ENCODE measurements around the gene NCCRP1.

Gene NCCRP1

DNA sequence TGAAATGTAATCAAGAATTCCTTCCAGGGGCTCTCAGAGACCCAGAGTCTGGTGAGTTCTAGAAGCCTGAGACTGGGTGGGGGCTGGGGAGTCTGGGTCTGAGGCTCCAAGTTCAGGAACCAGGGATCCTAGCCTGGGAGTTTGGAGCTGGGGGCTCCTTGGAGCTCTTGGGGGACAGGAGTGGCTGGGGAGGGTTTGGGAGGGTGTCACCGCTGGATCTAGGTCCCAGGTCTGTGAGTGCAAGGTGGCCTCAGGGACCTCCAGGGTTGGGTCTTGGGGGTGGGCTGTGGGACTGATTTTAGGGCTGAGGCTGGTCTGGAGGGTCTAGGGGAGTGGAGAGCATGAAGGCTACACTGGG is 6.2 kb downstream of the NCCRP1 start:
- DNase-seq, result no peak
- Histone ChIP-seq H3K4me3 (ENCODE audit: low read depth, low read length) (no peak overlapping the region), H3K9me3 (ENCODE audit: severe bottlenecking) (no peaks in the 10 kb centered on the region), H3K27me3 (ENCODE audit: insufficient read depth, low read depth, severe bottlenecking) (no peaks in the 10 kb centered on the region), H3K36me3 (no peaks in the 10 kb centered on the region), H3K27ac (no peak overlapping the region)
- TF ChIP-seq, protein P1, sequence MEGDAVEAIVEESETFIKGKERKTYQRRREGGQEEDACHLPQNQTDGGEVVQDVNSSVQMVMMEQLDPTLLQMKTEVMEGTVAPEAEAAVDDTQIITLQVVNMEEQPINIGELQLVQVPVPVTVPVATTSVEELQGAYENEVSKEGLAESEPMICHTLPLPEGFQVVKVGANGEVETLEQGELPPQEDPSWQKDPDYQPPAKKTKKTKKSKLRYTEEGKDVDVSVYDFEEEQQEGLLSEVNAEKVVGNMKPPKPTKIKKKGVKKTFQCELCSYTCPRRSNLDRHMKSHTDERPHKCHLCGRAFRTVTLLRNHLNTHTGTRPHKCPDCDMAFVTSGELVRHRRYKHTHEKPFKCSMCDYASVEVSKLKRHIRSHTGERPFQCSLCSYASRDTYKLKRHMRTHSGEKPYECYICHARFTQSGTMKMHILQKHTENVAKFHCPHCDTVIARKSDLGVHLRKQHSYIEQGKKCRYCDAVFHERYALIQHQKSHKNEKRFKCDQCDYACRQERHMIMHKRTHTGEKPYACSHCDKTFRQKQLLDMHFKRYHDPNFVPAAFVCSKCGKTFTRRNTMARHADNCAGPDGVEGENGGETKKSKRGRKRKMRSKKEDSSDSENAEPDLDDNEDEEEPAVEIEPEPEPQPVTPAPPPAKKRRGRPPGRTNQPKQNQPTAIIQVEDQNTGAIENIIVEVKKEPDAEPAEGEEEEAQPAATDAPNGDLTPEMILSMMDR (IDR thresholded peaks at IDR 0.05; ENCODE audit: low read depth, low read length), result no peak

DNA sequence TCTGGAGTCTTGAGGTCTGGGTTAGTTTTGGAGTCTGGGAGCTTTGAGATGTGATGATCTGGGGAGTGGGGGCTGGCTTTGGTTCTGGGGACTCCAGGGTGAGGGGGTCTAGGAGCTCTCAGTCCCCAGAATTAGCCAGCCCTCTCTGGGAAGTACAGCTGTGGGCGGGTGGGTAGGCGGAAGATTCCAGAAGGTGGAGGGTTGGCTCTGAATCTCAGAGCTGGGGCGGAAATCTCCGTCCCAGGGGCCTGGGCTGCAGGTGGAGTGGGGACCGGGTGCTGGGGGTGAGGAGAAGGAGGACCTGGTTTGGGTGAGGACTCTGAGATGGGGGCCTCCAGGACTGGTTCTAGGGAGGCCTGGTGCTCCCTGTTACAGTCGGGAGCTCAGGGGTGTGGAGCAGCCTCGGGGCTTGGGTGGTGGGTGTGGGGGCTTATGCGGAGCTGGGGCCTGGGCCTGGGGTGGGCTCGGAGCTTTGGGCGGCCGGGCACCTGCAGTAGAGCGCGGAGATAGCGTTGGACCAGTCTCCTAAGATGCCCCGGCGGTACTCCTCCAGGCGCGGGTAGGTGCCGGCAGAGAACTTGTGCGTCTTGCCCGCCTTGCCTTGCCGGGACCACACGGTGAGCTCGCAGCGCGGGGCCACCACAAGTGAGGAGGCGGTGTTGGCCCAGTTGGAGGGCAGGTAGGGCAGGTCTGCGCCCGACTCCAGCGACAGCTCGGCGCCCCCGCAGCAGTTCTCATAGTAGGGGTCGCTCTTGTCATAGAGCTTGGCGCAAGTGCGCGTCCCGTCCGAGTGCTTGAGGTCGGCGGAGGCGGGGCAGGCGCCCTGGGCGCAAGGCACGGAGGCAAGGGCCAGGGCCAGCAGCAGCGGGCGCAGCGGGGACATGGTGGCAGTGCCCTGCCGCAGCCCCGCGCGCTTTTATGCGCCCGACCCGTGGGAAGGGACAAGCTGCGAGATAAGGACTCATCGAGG is 6.9 kb downstream of the NCCRP1 start, which contains the start of gene SYCN:
Gene SYCN, minus strand, starts transcription at position 892 of the 970 bp plus-strand sequence. Its CDS starts 9 bp downstream, at position 883.
- Histone ChIP-seq H3K9me3 (ENCODE audit: severe bottlenecking) (no peaks in the 10 kb centered on the region), H3K4me3 (ENCODE audit: low read depth, low read length) (no peak within 1 kb of the TSS), H3K36me3 (no peaks in the 10 kb centered on the region), H3K27me3 (ENCODE audit: insufficient read depth, low read depth, severe bottlenecking) (no peaks in the 10 kb centered on the region), H3K27ac (no peak within 1 kb of the TSS)
- no peak for DNase-seq
- TF ChIP-seq, protein P1 (IDR thresholded peaks at IDR 0.05; ENCODE audit: low read depth, low read length), result no peak

DNA sequence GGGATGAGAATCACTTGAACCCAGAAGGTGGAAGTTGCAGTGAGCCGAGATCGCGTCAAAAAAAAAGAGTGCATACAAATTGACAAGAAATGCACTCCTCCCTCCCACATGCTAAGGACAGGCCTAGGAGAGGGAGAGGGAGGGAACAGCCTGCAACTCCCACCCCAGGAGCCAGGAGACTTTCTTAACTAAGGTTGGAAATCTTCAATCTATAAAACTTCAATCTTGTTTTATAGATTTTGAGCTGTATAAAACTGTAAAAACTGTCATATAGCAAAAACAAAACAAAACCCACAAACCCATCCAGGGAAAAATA is 8.6 kb downstream of the NCCRP1 start:
- no peaks in the 10 kb centered on the region for H3K36me3 ChIP-seq
- no peak for DNase-seq
- H3K4me3 ChIP-seq (ENCODE audit: low read depth, low read length), result no peak overlapping the region
- no peak overlapping the region for H3K27ac ChIP-seq
- H3K9me3 ChIP-seq (ENCODE audit: severe bottlenecking), result no peaks in the 10 kb centered on the region
- H3K27me3 ChIP-seq (ENCODE audit: insufficient read depth, low read depth, severe bottlenecking), result no peaks in the 10 kb centered on the region
- TF ChIP-seq, protein P1 (IDR thresholded peaks at IDR 0.05; ENCODE audit: low read depth, low read length), result no peak

DNA sequence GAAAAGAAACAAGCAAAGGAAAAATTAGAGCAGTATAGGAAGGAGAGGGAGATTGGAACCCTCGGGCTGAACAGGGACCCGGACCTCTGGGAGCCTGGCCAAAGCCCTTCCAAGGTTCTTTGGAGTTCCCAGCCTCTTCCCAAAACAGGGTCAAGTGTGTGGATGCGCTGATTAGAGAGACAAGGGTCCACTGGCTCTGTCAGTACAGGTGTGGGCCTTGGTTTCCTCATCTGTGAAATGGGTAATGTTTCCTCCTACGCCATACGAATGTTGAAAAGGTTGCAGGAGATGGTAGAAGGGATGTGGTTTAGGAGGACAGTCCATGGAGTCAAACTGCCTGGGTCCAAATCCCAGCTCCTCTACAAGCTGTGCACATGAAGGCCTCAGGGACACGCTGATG is 9.4 kb downstream of the NCCRP1 start:
- H3K9me3 ChIP-seq (ENCODE audit: severe bottlenecking), result no peaks in the 10 kb centered on the region
- no peak overlapping the region for H3K4me3 ChIP-seq (ENCODE audit: low read depth, low read length)
- no peak overlapping the region for H3K27ac ChIP-seq
- TF ChIP-seq, protein P1 (IDR thresholded peaks at IDR 0.05; ENCODE audit: low read depth, low read length), result no peak
- H3K27me3 ChIP-seq (ENCODE audit: insufficient read depth, low read depth, severe bottlenecking), result no peaks in the 10 kb centered on the region
- DNase-seq, result no peak
- no peaks in the 10 kb centered on the region for H3K36me3 ChIP-seq

- TF ChIP-seq, protein P1 (IDR thresholded peaks at IDR 0.05; ENCODE audit: low read depth, low read length), result no peak
- Histone ChIP-seq H3K27ac (no peak overlapping the region), H3K4me3 (ENCODE audit: low read depth, low read length) (no peak overlapping the region), H3K9me3 (ENCODE audit: severe bottlenecking) (no peaks in the 10 kb centered on the region), H3K36me3 (no peaks in the 10 kb centered on the region), H3K27me3 (ENCODE audit: insufficient read depth, low read depth, severe bottlenecking) (no peaks in the 10 kb centered on the region)
- no peak for DNase-seq
Observed at GRCh38 chr19:39207293-39207836, 10.6 kb downstream of the NCCRP1 start.
